ENCODE results near the gene SLC25A26.
A peak's percentile ranks its signal among the peaks of the same experiment; 100 is the strongest.
"Not testable (repeated sequence)": the region's sequence is repeated elsewhere in the genome, so short reads cannot be mapped to it uniquely, and the experiment has no call there.

The SLC25A26 gene

GRCh38 chr3:66280304-66280703, 59.5 kb downstream of the SLC25A26 start:
- no peak overlapping the region for H3K4me3 ChIP-seq (ENCODE audit: low read depth, low read length)
- H3K79me2 ChIP-seq (ENCODE audit: control insufficient read depth, insufficient read depth, low read length, unreplicated experiment): no peaks in the 10 kb centered on the region
- no peak overlapping the region for H2AFZ ChIP-seq (ENCODE audit: low read length, unreplicated experiment)
- no peak overlapping the region for H3K27ac ChIP-seq (ENCODE audit: low read depth, low read length)
- no peaks in the 10 kb centered on the region for H3K27me3 ChIP-seq (ENCODE audit: insufficient read depth, low read length)
- H3K4me1 ChIP-seq (ENCODE audit: control insufficient read depth, insufficient read depth, low read length, unreplicated experiment): no peaks in the 10 kb centered on the region
- no peaks in the 10 kb centered on the region for H3K36me3 ChIP-seq (ENCODE audit: insufficient read depth, low read length)

GRCh38 chr3:66291922-66292321, 71.1 kb downstream of the SLC25A26 start:
- not testable (repeated sequence) for H3K27ac ChIP-seq (ENCODE audit: low read depth, low read length); H3K4me1 ChIP-seq (ENCODE audit: control insufficient read depth, insufficient read depth, low read length, unreplicated experiment); H2AFZ ChIP-seq (ENCODE audit: low read length, unreplicated experiment); H3K79me2 ChIP-seq (ENCODE audit: control insufficient read depth, insufficient read depth, low read length, unreplicated experiment); H3K27me3 ChIP-seq (ENCODE audit: insufficient read depth, low read length); H3K36me3 ChIP-seq (ENCODE audit: insufficient read depth, low read length); H3K4me3 ChIP-seq (ENCODE audit: low read depth, low read length)

- Histone ChIP-seq H2AFZ (ENCODE audit: low read length, unreplicated experiment) (no peak overlapping the region), H3K4me1 (ENCODE audit: control insufficient read depth, insufficient read depth, low read length, unreplicated experiment) (peaks cover 12% of the 10 kb centered on the region), H3K27ac (ENCODE audit: low read depth, low read length) (0 out of 2 replicates have a peak overlapping the region, but pooled peaks have one; percentile 11), H3K36me3 (ENCODE audit: insufficient read depth, low read length) (no peaks in the 10 kb centered on the region), H3K79me2 (ENCODE audit: control insufficient read depth, insufficient read depth, low read length, unreplicated experiment) (no peaks in the 10 kb centered on the region), H3K4me3 (ENCODE audit: low read depth, low read length) (no peak overlapping the region; the same call in 1 of the 2 replicates), H3K27me3 (ENCODE audit: insufficient read depth, low read length) (no peaks in the 10 kb centered on the region)
Measured at GRCh38 chr3:66297260-66297873, 76.6 kb downstream of the SLC25A26 start.

GRCh38 chr3:66297900-66298299, 77.1 kb downstream of the SLC25A26 start:
- H3K4me1 ChIP-seq (ENCODE audit: control insufficient read depth, insufficient read depth, low read length, unreplicated experiment): peaks cover 12% of the 10 kb centered on the region
- H3K27me3 ChIP-seq (ENCODE audit: insufficient read depth, low read length): no peaks in the 10 kb centered on the region
- H2AFZ ChIP-seq (ENCODE audit: low read length, unreplicated experiment): no peak overlapping the region
- 0 out of 2 replicates have a peak overlapping the region, but pooled peaks have one; percentile 11 for H3K27ac ChIP-seq (ENCODE audit: low read depth, low read length)
- no peak overlapping the region for H3K4me3 ChIP-seq (ENCODE audit: low read depth, low read length)
- no peaks in the 10 kb centered on the region for H3K36me3 ChIP-seq (ENCODE audit: insufficient read depth, low read length)
- no peaks in the 10 kb centered on the region for H3K79me2 ChIP-seq (ENCODE audit: control insufficient read depth, insufficient read depth, low read length, unreplicated experiment)

GRCh38 chr3:66298591-66298990, 77.8 kb downstream of the SLC25A26 start:
- Histone ChIP-seq H3K4me1 (ENCODE audit: control insufficient read depth, insufficient read depth, low read length, unreplicated experiment) (peaks cover 12% of the 10 kb centered on the region), H3K79me2 (ENCODE audit: control insufficient read depth, insufficient read depth, low read length, unreplicated experiment) (no peaks in the 10 kb centered on the region), H3K27me3 (ENCODE audit: insufficient read depth, low read length) (no peaks in the 10 kb centered on the region), H2AFZ (ENCODE audit: low read length, unreplicated experiment) (no peak overlapping the region), H3K36me3 (ENCODE audit: insufficient read depth, low read length) (no peaks in the 10 kb centered on the region), H3K27ac (ENCODE audit: low read depth, low read length) (no peak overlapping the region), H3K4me3 (ENCODE audit: low read depth, low read length) (no peak overlapping the region)

- H3K4me3 ChIP-seq (ENCODE audit: low read depth, low read length); H3K27me3 ChIP-seq (ENCODE audit: insufficient read depth, low read length); H3K79me2 ChIP-seq (ENCODE audit: control insufficient read depth, insufficient read depth, low read length, unreplicated experiment); H3K27ac ChIP-seq (ENCODE audit: low read depth, low read length); H3K36me3 ChIP-seq (ENCODE audit: insufficient read depth, low read length); H2AFZ ChIP-seq (ENCODE audit: low read length, unreplicated experiment): not testable (repeated sequence)
- H3K4me1 ChIP-seq (ENCODE audit: control insufficient read depth, insufficient read depth, low read length, unreplicated experiment): peaks cover 12% of the 10 kb centered on the region
Measured at GRCh38 chr3:66299085-66299484, 78.3 kb downstream of the SLC25A26 start.

- no peaks in the 10 kb centered on the region for H3K27me3 ChIP-seq (ENCODE audit: insufficient read depth, low read length)
- H2AFZ ChIP-seq (ENCODE audit: low read length, unreplicated experiment): no peak overlapping the region
- H3K4me1 ChIP-seq (ENCODE audit: control insufficient read depth, insufficient read depth, low read length, unreplicated experiment): peaks cover 12% of the 10 kb centered on the region
- no peak overlapping the region for H3K4me3 ChIP-seq (ENCODE audit: low read depth, low read length)
- H3K79me2 ChIP-seq (ENCODE audit: control insufficient read depth, insufficient read depth, low read length, unreplicated experiment): no peaks in the 10 kb centered on the region
- H3K36me3 ChIP-seq (ENCODE audit: insufficient read depth, low read length): no peaks in the 10 kb centered on the region
- no peak overlapping the region for H3K27ac ChIP-seq (ENCODE audit: low read depth, low read length)
Measured at GRCh38 chr3:66299891-66300290, 79.1 kb downstream of the SLC25A26 start.

- no peak overlapping the region for H3K27ac ChIP-seq (ENCODE audit: low read depth, low read length)
- no peaks in the 10 kb centered on the region for H3K36me3 ChIP-seq (ENCODE audit: insufficient read depth, low read length)
Measured at GRCh38 chr3:66302288-66302687, 81.5 kb downstream of the SLC25A26 start.

GRCh38 chr3:66303491-66303901, 82.7 kb downstream of the SLC25A26 start:
- no peak overlapping the region for H2AFZ ChIP-seq (ENCODE audit: low read length, unreplicated experiment)
- H3K79me2 ChIP-seq (ENCODE audit: control insufficient read depth, insufficient read depth, low read length, unreplicated experiment): no peaks in the 10 kb centered on the region
- no peaks in the 10 kb centered on the region for H3K4me1 ChIP-seq (ENCODE audit: control insufficient read depth, insufficient read depth, low read length, unreplicated experiment)
- H3K27ac ChIP-seq (ENCODE audit: low read depth, low read length): no peak overlapping the region
- no peaks in the 10 kb centered on the region for H3K27me3 ChIP-seq (ENCODE audit: insufficient read depth, low read length)
- H3K4me3 ChIP-seq (ENCODE audit: low read depth, low read length): no peak overlapping the region
- no peaks in the 10 kb centered on the region for H3K36me3 ChIP-seq (ENCODE audit: insufficient read depth, low read length)

More at GRCh38 chr3:66302288-66302687, 81.5 kb downstream of the SLC25A26 start:
- Histone ChIP-seq H3K4me3 (ENCODE audit: low read depth, low read length) (no peak overlapping the region), H3K27me3 (ENCODE audit: insufficient read depth, low read length) (no peaks in the 10 kb centered on the region), H3K4me1 (ENCODE audit: control insufficient read depth, insufficient read depth, low read length, unreplicated experiment) (peaks cover 9% of the 10 kb centered on the region), H3K79me2 (ENCODE audit: control insufficient read depth, insufficient read depth, low read length, unreplicated experiment) (no peaks in the 10 kb centered on the region), H2AFZ (ENCODE audit: low read length, unreplicated experiment) (no peak overlapping the region)

GRCh38 chr3:66304293-66304692, 83.5 kb downstream of the SLC25A26 start:
- Histone ChIP-seq H3K79me2 (ENCODE audit: control insufficient read depth, insufficient read depth, low read length, unreplicated experiment) (no peaks in the 10 kb centered on the region), H3K36me3 (ENCODE audit: insufficient read depth, low read length) (no peaks in the 10 kb centered on the region), H2AFZ (ENCODE audit: low read length, unreplicated experiment) (no peak overlapping the region), H3K27ac (ENCODE audit: low read depth, low read length) (no peak overlapping the region), H3K27me3 (ENCODE audit: insufficient read depth, low read length) (no peaks in the 10 kb centered on the region), H3K4me1 (ENCODE audit: control insufficient read depth, insufficient read depth, low read length, unreplicated experiment) (no peaks in the 10 kb centered on the region), H3K4me3 (ENCODE audit: low read depth, low read length) (no peak overlapping the region)

GRCh38 chr3:66306086-66306485, 85.3 kb downstream of the SLC25A26 start:
- H3K36me3 ChIP-seq (ENCODE audit: insufficient read depth, low read length); H3K79me2 ChIP-seq (ENCODE audit: control insufficient read depth, insufficient read depth, low read length, unreplicated experiment); H3K27ac ChIP-seq (ENCODE audit: low read depth, low read length); H2AFZ ChIP-seq (ENCODE audit: low read length, unreplicated experiment); H3K4me3 ChIP-seq (ENCODE audit: low read depth, low read length); H3K4me1 ChIP-seq (ENCODE audit: control insufficient read depth, insufficient read depth, low read length, unreplicated experiment); H3K27me3 ChIP-seq (ENCODE audit: insufficient read depth, low read length): not testable (repeated sequence)
